ENCODE data around the gene HIKESHI.
A peak's percentile ranks its signal among the peaks of the same experiment; 100 is the strongest.

HIKESHI gene

GRCh38 chr11:86302092-86302793 is at the start of gene HIKESHI:
TSS of gene HIKESHI (plus strand) at chr11:86302240. CDS start at chr11:86302449, 209 bp downstream.
- Mint-ChIP-seq H3K36me3 (ENCODE audit: low read depth) (peaks cover 10% of the 10 kb centered on the region), H3K9me3 (no peaks in the 10 kb centered on the region), H3K4me1 (peaks cover 29% of the 10 kb centered on the region), H3K27ac (peak within 1 kb of the TSS; percentile 98), H3K4me3 (peak within 1 kb of the TSS; percentile 100), H3K27me3 (no peaks in the 10 kb centered on the region)
- peak; percentile 99 for ATAC-seq
- DNase-seq, result peak; percentile 94

- DNase-seq, result no peak
- Mint-ChIP-seq H3K36me3 (ENCODE audit: low read depth) (peaks cover 70% of the 10 kb centered on the region), H3K27me3 (no peaks in the 10 kb centered on the region), H3K4me3 (no peak overlapping the region), H3K9me3 (no peaks in the 10 kb centered on the region), H3K27ac (peak overlapping the region; percentile 31), H3K4me1 (peaks cover 36% of the 10 kb centered on the region)
- no peak for ATAC-seq
Measured at GRCh38 chr11:86255896-86256295, 46.1 kb upstream of the HIKESHI start.

- Mint-ChIP-seq H3K27me3 (no peaks in the 10 kb centered on the region), H3K9me3 (no peaks in the 10 kb centered on the region), H3K4me3 (no peak overlapping the region), H3K36me3 (ENCODE audit: low read depth) (peaks cover 67% of the 10 kb centered on the region), H3K27ac (peak overlapping the region; percentile 29), H3K4me1 (peaks cover 30% of the 10 kb centered on the region)
- ATAC-seq (no peak), DNase-seq (no peak)
Measured at GRCh38 chr11:86256608-86257007, 45.4 kb upstream of the HIKESHI start.

- Mint-ChIP-seq H3K9me3 (no peaks in the 10 kb centered on the region), H3K36me3 (ENCODE audit: low read depth) (peaks cover 64% of the 10 kb centered on the region), H3K4me3 (no peak overlapping the region), H3K4me1 (peaks cover 24% of the 10 kb centered on the region), H3K27me3 (no peaks in the 10 kb centered on the region), H3K27ac (peak overlapping the region; percentile 37)
- ATAC-seq, result no peak
- DNase-seq, result no peak
Measured at GRCh38 chr11:86257446-86257845, 44.6 kb upstream of the HIKESHI start.

- Mint-ChIP-seq H3K9me3 (no peaks in the 10 kb centered on the region), H3K36me3 (ENCODE audit: low read depth) (peaks cover 70% of the 10 kb centered on the region), H3K4me1 (peaks cover 25% of the 10 kb centered on the region), H3K27ac (no peak overlapping the region), H3K27me3 (no peaks in the 10 kb centered on the region), H3K4me3 (no peak overlapping the region)
- DNase-seq, result no peak
- no peak for ATAC-seq
Measured at GRCh38 chr11:86259730-86260129, 42.3 kb upstream of the HIKESHI start.

GRCh38 chr11:86261328-86261727 is 40.7 kb upstream of the HIKESHI start:
- Mint-ChIP-seq H3K4me1 (peaks cover 25% of the 10 kb centered on the region), H3K27me3 (no peaks in the 10 kb centered on the region), H3K36me3 (ENCODE audit: low read depth) (peaks cover 66% of the 10 kb centered on the region), H3K4me3 (no peak overlapping the region), H3K27ac (no peak overlapping the region), H3K9me3 (no peaks in the 10 kb centered on the region)
- ATAC-seq (no peak), DNase-seq (no peak)

GRCh38 chr11:86262387-86262786 is 39.7 kb upstream of the HIKESHI start:
- no peaks in the 10 kb centered on the region for H3K9me3 Mint-ChIP-seq
- peaks cover 60% of the 10 kb centered on the region for H3K36me3 Mint-ChIP-seq (ENCODE audit: low read depth)
- DNase-seq, result no peak
- no peaks in the 10 kb centered on the region for H3K27me3 Mint-ChIP-seq
- no peak overlapping the region for H3K4me3 Mint-ChIP-seq
- peak overlapping the region; percentile 9 for H3K27ac Mint-ChIP-seq
- ATAC-seq, result no peak
- H3K4me1 Mint-ChIP-seq, result peaks cover 25% of the 10 kb centered on the region

- Mint-ChIP-seq H3K27me3 (no peaks in the 10 kb centered on the region), H3K27ac (no peak overlapping the region), H3K4me1 (peaks cover 25% of the 10 kb centered on the region), H3K4me3 (no peak overlapping the region), H3K9me3 (no peaks in the 10 kb centered on the region), H3K36me3 (ENCODE audit: low read depth) (peaks cover 63% of the 10 kb centered on the region)
- ATAC-seq (no peak), DNase-seq (no peak)
Measured at GRCh38 chr11:86264649-86265048, 37.4 kb upstream of the HIKESHI start.

- no peak overlapping the region for H3K27ac Mint-ChIP-seq
- no peak overlapping the region for H3K4me3 Mint-ChIP-seq
- H3K27me3 Mint-ChIP-seq, result no peaks in the 10 kb centered on the region
- DNase-seq (no peak), ATAC-seq (peak; percentile 30)
- H3K36me3 Mint-ChIP-seq (ENCODE audit: low read depth), result peaks cover 63% of the 10 kb centered on the region
- peaks cover 29% of the 10 kb centered on the region for H3K4me1 Mint-ChIP-seq
- H3K9me3 Mint-ChIP-seq, result no peaks in the 10 kb centered on the region
Measured at GRCh38 chr11:86265194-86265593, 36.8 kb upstream of the HIKESHI start.

GRCh38 chr11:86269645-86270044 is 32.4 kb upstream of the HIKESHI start:
- Mint-ChIP-seq H3K36me3 (ENCODE audit: low read depth) (peaks cover 73% of the 10 kb centered on the region), H3K9me3 (no peaks in the 10 kb centered on the region)

GRCh38 chr11:86274503-86274902 is 27.5 kb upstream of the HIKESHI start:
- Mint-ChIP-seq H3K27ac (no peak overlapping the region), H3K27me3 (no peaks in the 10 kb centered on the region), H3K36me3 (ENCODE audit: low read depth) (peaks cover 91% of the 10 kb centered on the region), H3K4me3 (no peak overlapping the region), H3K4me1 (peaks cover 48% of the 10 kb centered on the region), H3K9me3 (no peaks in the 10 kb centered on the region)
- no peak for DNase-seq
- no peak for ATAC-seq

More at GRCh38 chr11:86269645-86270044, 32.4 kb upstream of the HIKESHI start:
- peaks cover 41% of the 10 kb centered on the region for H3K4me1 Mint-ChIP-seq
- no peak for ATAC-seq
- DNase-seq, result no peak
- no peaks in the 10 kb centered on the region for H3K27me3 Mint-ChIP-seq
- no peak overlapping the region for H3K4me3 Mint-ChIP-seq
- H3K27ac Mint-ChIP-seq, result no peak overlapping the region

- no peak for DNase-seq
- Mint-ChIP-seq H3K27ac (no peak overlapping the region), H3K36me3 (ENCODE audit: low read depth) (peaks cover 91% of the 10 kb centered on the region), H3K4me3 (no peak overlapping the region), H3K9me3 (no peaks in the 10 kb centered on the region), H3K4me1 (peaks cover 43% of the 10 kb centered on the region), H3K27me3 (no peaks in the 10 kb centered on the region)
- ATAC-seq, result no peak
Measured at GRCh38 chr11:86274999-86275398, 27.0 kb upstream of the HIKESHI start.

GRCh38 chr11:86275493-86276370 is 26.3 kb upstream of the HIKESHI start:
- Mint-ChIP-seq H3K27ac (peak overlapping the region; percentile 73), H3K36me3 (ENCODE audit: low read depth) (peaks cover 91% of the 10 kb centered on the region), H3K4me1 (peaks cover 38% of the 10 kb centered on the region), H3K9me3 (no peaks in the 10 kb centered on the region), H3K4me3 (no peak overlapping the region), H3K27me3 (no peaks in the 10 kb centered on the region)
- no peak for ATAC-seq
- no peak for DNase-seq

- H3K36me3 Mint-ChIP-seq (ENCODE audit: low read depth), result peaks cover 92% of the 10 kb centered on the region
- no peaks in the 10 kb centered on the region for H3K27me3 Mint-ChIP-seq
- H3K9me3 Mint-ChIP-seq, result no peaks in the 10 kb centered on the region
- ATAC-seq (no peak), DNase-seq (no peak)
- no peak overlapping the region for H3K4me3 Mint-ChIP-seq
- peaks cover 42% of the 10 kb centered on the region for H3K4me1 Mint-ChIP-seq
- H3K27ac Mint-ChIP-seq, result no peak overlapping the region
Measured at GRCh38 chr11:86277741-86278140, 24.3 kb upstream of the HIKESHI start.

- no peaks in the 10 kb centered on the region for H3K9me3 Mint-ChIP-seq
- no peak for DNase-seq
- H3K4me1 Mint-ChIP-seq, result peaks cover 45% of the 10 kb centered on the region
- H3K27ac Mint-ChIP-seq, result no peak overlapping the region
- no peak for ATAC-seq
- H3K36me3 Mint-ChIP-seq (ENCODE audit: low read depth), result peaks cover 90% of the 10 kb centered on the region
- no peaks in the 10 kb centered on the region for H3K27me3 Mint-ChIP-seq
- no peak overlapping the region for H3K4me3 Mint-ChIP-seq
Measured at GRCh38 chr11:86278226-86278625, 23.8 kb upstream of the HIKESHI start.
